ENCODE results near the gene TRIM24. TPM values are rescaled to one million over a fixed set of nuclear protein-coding genes. Genes with fewer than 3 reads are reported as not detected.
"Not testable (repeated sequence)": the region's sequence is repeated elsewhere in the genome, so short reads cannot be mapped to it uniquely, and the experiment has no call there.

TRIM24 gene
- total RNA-seq, 1 donor from 2014 or later: 18.8 TPM

GRCh38 chr7:138489139-138489538 is 29.1 kb downstream of the TRIM24 start:
- DNase-seq (ENCODE audit: low spot score); intact Hi-C loops (cut with DNase I): not testable (repeated sequence)

- no peak for DNase-seq (ENCODE audit: low spot score)
- intact Hi-C loops (cut with DNase I): no loop called here
Observed at GRCh38 chr7:138491612-138492386, 31.7 kb downstream of the TRIM24 start.

- DNase-seq (ENCODE audit: low spot score): no peak
- intact Hi-C loops (cut with DNase I): no loop called here
Observed at GRCh38 chr7:138492423-138492822, 32.4 kb downstream of the TRIM24 start.

- intact Hi-C loops (cut with DNase I): no loop called here
- DNase-seq (ENCODE audit: low spot score): no peak
Observed at GRCh38 chr7:138493535-138493934, 33.5 kb downstream of the TRIM24 start.

GRCh38 chr7:138495485-138495884 is 35.4 kb downstream of the TRIM24 start:
- no peak for DNase-seq (ENCODE audit: low spot score)
- intact Hi-C loops (cut with DNase I): no loop called here

- DNase-seq (ENCODE audit: low spot score): no peak
- intact Hi-C loops (cut with DNase I): no loop called here
Observed at GRCh38 chr7:138499340-138499739, 39.3 kb downstream of the TRIM24 start.

- DNase-seq (ENCODE audit: low spot score); intact Hi-C loops (cut with DNase I): not testable (repeated sequence)
Observed at GRCh38 chr7:138500303-138500702, 40.2 kb downstream of the TRIM24 start.

GRCh38 chr7:138500892-138501291 is 40.8 kb downstream of the TRIM24 start:
- intact Hi-C loops (cut with DNase I): no loop called here
- DNase-seq (ENCODE audit: low spot score): no peak

- intact Hi-C loops (cut with DNase I): no loop called here
- DNase-seq (ENCODE audit: low spot score): no peak
Observed at GRCh38 chr7:138502023-138502767, 42.1 kb downstream of the TRIM24 start.

GRCh38 chr7:138505361-138505873 is 45.4 kb downstream of the TRIM24 start:
- no peak for DNase-seq (ENCODE audit: low spot score)
- intact Hi-C loops (cut with DNase I): no loop called here

GRCh38 chr7:138506764-138507163 is 46.7 kb downstream of the TRIM24 start:
- intact Hi-C loops (cut with DNase I): no loop called here
- no peak for DNase-seq (ENCODE audit: low spot score)

GRCh38 chr7:138510003-138510402 is 49.9 kb downstream of the TRIM24 start:
- no peak for DNase-seq (ENCODE audit: low spot score)
- intact Hi-C loops (cut with DNase I): no loop called here

GRCh38 chr7:138512092-138512858 is 52.2 kb downstream of the TRIM24 start:
- intact Hi-C loops (cut with DNase I): no loop called here
- DNase-seq (ENCODE audit: low spot score): no peak

- DNase-seq (ENCODE audit: low spot score): no peak
- intact Hi-C loops (cut with DNase I): no loop called here
Observed at GRCh38 chr7:138512885-138513284, 52.8 kb downstream of the TRIM24 start.

- no peak for DNase-seq (ENCODE audit: low spot score)
- intact Hi-C loops (cut with DNase I): no loop called here
Observed at GRCh38 chr7:138513344-138513871, 53.3 kb downstream of the TRIM24 start.

- intact Hi-C loops (cut with DNase I): no loop called here
- no peak for DNase-seq (ENCODE audit: low spot score)
Observed at GRCh38 chr7:138514044-138514443, 54.0 kb downstream of the TRIM24 start.

GRCh38 chr7:138515001-138515528 is 55.0 kb downstream of the TRIM24 start:
- DNase-seq (ENCODE audit: low spot score): no peak
- intact Hi-C loops (cut with DNase I): no loop called here

- intact Hi-C loops (cut with DNase I): no loop called here
- DNase-seq (ENCODE audit: low spot score): no peak
Observed at GRCh38 chr7:138519061-138519798, 59.2 kb downstream of the TRIM24 start.

- DNase-seq (ENCODE audit: low spot score): no peak
- intact Hi-C loops (cut with DNase I): no loop called here
Observed at GRCh38 chr7:138520742-138521141, 60.7 kb downstream of the TRIM24 start.
